NCI-H1436 treated with DMSO at 0.1 percent for 48 hours (cell line): ENCODE measurements around the gene ZSWIM6.
"Not testable (repeated sequence)": the region's sequence is repeated elsewhere in the genome, so short reads cannot be mapped to it uniquely, and the experiment has no call there.

Experiments
- DNase-seq: peaks from one replicate; lab custom pipeline; 2025; lab: John Stamatoyannopoulos, UW

The ZSWIM6 gene

DNA sequence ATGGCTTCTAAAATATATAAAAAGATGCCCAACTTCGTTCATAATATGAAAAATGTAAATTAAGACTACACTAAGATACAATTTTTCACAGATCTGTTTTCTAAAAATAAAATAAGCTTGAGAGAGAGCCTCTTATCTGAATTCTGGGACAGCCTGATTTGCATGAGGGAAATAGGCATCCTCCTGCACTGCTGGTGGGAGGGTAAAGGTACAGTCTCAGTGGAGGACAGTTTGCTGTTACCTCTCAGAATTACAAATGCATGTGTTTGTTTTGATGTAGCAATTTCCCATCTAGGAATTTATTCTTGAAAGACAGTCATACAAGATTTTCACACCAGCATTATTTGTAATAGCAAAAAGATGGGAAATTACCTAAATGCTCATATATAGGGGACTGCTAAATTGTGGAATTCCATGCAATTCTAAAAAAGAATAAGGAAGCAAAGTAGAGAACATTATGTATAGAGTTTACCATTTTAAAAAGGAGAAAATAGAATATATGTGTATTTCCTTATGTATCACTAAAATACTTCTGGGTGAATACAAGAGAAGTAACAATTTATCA is 75.7 kb downstream of the ZSWIM6 start:
- DNase-seq, result no peak

- DNase-seq, result peak; percentile 80
Observed at GRCh38 chr5:61408476-61409168, 76.6 kb downstream of the ZSWIM6 start.

GRCh38 chr5:61409568-61409967 is 77.5 kb downstream of the ZSWIM6 start:
- no peak for DNase-seq

DNA sequence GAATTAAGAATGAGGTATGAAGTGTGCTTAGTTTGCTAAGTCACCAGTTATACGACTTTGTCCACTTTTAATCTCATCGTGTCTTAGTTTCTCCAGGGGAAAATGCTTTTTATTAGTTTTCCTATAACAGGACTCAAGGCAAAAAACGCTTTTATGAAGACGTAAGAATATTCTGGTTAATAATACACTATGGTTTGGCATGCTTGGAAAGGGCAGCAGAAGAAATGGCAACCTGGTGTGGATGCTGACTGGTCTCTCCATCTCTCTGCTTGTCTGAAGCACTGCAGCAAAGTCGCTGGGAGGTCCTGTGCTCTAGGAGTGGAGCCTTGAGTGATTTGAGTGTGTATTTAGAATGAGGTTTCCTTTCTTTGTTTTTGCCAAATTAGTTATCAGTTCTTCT is 78.8 kb downstream of the ZSWIM6 start:
- no peak for DNase-seq

- DNase-seq, result no peak
Observed at GRCh38 chr5:61412361-61412760, 80.3 kb downstream of the ZSWIM6 start.

DNA sequence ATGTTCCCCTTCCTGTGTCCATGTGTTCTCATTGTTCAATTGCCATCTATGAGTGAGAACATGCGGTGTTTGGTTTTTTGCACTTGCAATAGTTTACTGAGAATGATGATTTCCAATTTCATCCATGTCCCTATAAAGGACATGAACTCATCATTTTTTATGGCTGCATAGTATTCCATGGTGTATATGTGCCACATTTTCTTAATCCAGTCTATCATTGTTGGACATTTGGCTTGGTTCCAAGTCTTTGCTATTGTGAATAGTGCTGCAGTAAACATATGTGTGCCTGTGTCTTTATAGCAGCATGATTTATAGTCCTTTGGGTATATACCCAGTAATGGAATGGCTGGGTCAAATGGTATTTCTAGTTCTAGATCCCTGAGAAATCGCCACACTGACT is 81.1 kb downstream of the ZSWIM6 start:
- not testable (repeated sequence) for DNase-seq

DNA sequence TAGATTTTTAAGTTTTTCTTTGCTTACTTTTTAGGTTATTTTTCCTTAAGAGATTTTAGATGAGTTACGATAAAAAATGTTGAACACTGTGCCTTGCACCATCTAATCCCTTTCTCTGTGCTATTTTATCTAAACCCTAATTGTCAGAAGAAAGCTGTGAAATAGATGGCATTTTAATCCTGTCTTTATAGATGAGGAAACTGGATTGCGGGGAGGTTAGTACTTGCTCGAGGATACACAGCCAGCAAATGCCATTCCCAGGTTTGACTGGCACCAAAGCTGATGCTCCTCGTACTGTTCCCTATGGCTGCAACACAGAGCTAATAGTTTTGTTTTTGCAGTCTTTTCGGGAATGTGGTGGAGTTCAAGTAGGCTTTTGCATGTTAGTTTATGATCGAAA is 82.7 kb downstream of the ZSWIM6 start:
- DNase-seq, result no peak

- no peak for DNase-seq
Observed at GRCh38 chr5:61416010-61416409, 84.0 kb downstream of the ZSWIM6 start.

- no peak for DNase-seq
Observed at GRCh38 chr5:61416420-61416819, 84.4 kb downstream of the ZSWIM6 start.

- DNase-seq, result no peak
Observed at GRCh38 chr5:61417340-61417739, 85.3 kb downstream of the ZSWIM6 start.

GRCh38 chr5:61417851-61418250 is 85.8 kb downstream of the ZSWIM6 start:
- no peak for DNase-seq

GRCh38 chr5:61419106-61419505 is 87.0 kb downstream of the ZSWIM6 start:
- no peak for DNase-seq

DNA sequence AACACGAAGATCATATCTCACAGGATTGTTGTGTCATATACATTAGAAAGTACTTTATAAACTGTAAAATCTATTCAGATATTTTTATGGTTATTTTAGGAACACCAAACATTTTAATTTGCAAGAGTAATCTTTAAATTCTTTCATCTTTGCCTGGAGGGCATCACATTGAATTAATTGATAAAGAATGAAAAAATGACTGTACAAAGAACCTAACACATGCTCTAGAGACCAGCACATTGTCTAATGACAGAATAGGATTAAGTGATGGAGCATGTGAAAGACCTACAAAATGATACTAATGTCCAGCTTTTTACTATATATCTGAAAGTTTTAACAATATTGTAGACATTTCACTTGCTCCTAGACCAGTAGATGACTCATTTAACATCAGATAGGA is 88.0 kb downstream of the ZSWIM6 start:
- no peak for DNase-seq

GRCh38 chr5:61421262-61421661 is 89.2 kb downstream of the ZSWIM6 start:
- DNase-seq, result not testable (repeated sequence)

- no peak for DNase-seq
Observed at GRCh38 chr5:61423487-61424145, 91.6 kb downstream of the ZSWIM6 start.

DNA sequence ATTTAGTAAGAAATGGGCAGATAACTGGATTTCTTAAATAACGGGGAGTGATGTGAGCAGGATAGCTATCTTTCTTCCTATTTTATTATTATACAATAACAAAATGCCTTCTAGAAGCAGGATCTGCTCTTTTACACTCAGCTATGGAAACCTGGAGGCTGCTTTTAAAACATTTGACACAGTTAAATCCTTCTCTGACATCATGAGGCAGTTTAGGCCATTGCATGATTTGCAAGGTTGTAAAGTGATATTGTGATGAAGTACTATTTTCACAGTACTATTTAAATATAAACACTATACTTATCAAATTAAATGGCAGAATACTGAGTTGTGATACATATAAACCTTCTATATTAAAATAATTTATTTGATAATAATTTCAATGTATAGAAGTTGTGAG is 93.9 kb downstream of the ZSWIM6 start:
- DNase-seq, result no peak

DNA sequence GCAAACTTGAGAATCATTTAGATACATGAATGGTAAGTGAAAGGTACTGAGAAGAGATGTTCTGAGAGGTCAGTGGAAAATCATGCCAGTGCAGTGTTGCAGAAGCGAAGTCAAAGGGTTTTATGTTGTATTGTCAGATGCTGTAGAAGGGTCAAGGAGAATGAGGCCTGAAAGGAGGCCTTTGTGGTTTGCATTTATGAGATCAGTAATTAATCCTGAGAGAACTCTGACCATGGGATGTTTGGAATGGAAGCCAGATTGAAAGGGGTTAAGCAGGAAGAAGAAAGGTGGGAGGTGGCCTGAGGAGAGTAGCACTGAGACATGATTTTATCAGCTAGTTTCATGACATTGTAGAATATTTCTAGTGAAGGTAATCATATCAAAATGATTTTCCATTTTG is 97.8 kb downstream of the ZSWIM6 start:
- no peak for DNase-seq

GRCh38 chr5:61431923-61432620 is 100.0 kb downstream of the ZSWIM6 start:
- no peak for DNase-seq

- DNase-seq, result no peak
Observed at GRCh38 chr5:61435368-61435767, 103.3 kb downstream of the ZSWIM6 start.

DNA sequence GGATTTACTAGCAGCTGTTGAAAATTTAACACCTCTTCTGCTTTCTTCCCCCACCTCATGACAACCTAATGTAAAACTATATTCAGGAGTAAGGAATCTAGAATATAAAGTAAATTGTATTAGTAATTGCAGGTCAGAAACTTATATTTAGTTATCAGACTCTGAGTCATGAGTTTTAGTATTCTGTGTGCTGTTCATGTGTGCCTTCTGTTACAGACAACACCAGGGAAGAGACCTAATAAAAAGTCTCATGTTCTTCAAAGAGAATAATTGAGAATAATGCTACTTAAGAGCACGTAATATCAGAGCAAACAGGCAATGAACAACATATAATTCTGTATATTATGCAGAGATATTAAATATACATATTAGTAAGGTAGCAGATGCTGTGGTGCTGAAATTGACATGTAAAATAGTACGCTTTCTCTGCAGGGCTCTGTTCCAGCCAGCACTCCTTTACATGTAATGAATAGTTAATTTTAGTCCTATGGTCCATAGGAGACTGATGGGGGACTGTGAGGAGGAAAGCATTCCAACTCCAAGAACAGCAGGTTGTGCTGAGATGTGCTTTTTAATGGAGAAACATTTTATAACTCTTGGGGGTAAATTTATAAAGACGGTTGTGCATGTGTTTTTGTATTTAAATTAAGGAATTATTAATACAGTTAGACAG is 106.4 kb downstream of the ZSWIM6 start:
- no peak for DNase-seq

DNA sequence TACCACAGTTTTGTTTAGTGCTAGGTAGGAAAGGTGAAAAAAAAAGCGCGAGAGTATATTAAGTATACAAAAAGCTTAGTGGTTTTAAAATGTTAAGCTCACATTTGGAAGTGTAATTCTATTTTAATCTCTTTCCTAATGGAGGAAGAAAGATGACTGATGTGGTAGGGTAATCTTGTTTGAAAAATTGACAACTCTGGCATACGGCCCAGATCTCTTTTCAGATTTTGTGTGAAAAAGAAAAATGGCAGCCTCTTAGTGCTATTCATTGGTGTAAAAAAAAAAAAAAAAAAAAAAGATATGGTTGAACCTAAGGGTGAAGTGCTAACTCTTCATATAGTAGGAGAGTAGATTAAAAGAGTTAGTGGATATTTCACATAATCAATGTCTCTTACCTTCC is 108.0 kb downstream of the ZSWIM6 start:
- no peak for DNase-seq

DNA sequence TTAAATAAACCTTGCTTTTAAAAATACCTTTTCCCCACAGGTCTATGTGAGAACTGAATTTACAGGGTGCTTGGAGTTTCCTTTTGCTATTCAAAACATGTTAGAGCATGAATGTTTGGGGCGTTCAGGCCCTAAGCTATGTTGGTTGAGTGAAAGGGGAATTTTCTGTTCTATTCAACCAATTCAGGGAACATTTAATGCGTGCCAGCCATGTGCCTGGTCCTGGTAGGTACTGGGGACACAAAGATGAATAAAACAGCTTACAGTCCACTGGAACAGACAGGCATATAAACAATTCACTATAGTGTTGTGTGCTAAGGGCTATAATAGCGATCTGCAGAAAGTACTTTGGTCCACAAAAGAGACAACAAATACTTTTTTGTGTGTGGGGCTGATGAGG is 108.5 kb downstream of the ZSWIM6 start:
- DNase-seq, result no peak
